PC-9 (cell line): ENCODE measurements around the gene GBA2. TPM values are rescaled to one million over a fixed set of nuclear protein-coding genes. Genes with fewer than 3 reads are reported as not detected.

ENCODE experiments used
- BruUV-seq: library from RNA; stranded (reverse); fragments of 400-500 nt; replicated peaks from 2 replicates; lab custom pipeline; 2021; lab: Mats Ljungman, UMichigan
- CTCF ChIA-PET: fragments of 300-600 bp; sonication (Branson Sonifier 250); formaldehyde crosslinking; loops from one replicate; lab custom pipeline; 2022; ENCODE audit warnings: antibody characterized with exemption; lab: Charles Lee
- POLR2A ChIA-PET: fragments of 300-600 bp; sonication (Branson Sonifier 250); formaldehyde crosslinking; loops from one replicate; lab custom pipeline; 2022; ENCODE audit warnings: antibody characterized with exemption; ENCODE audit not compliant: unreplicated experiment; lab: Charles Lee
- DNase-seq, 2 experiments: peaks; one replicate each; pipeline versions ENCODE4 v3.0.0 to v3.0.0-alpha.2; 2015 to 2022; ENCODE audit warnings: mixed read lengths in 1 of 2
- H2AFZ ChIP-seq: fragments of 200-600 bp; sonication (generic); 2 replicates; pipeline ENCODE4 v1.8.1; 2017; ENCODE audit warnings: antibody characterized with exemption
- H3F3A ChIP-seq: fragments of 200-600 bp; sonication (generic); 2 replicates; pipeline ENCODE4 v1.8.1; 2017; ENCODE audit warnings: antibody characterized with exemption, mild to moderate bottlenecking, low read depth; ENCODE audit not compliant: insufficient read depth
- H3K27ac ChIP-seq: fragments of 200-600 bp; sonication (generic); 2 replicates; pipeline ENCODE4 v1.6.1; 2016; ENCODE audit warnings: mixed run types
- H3K27me3 ChIP-seq: fragments of 200-600 bp; sonication (generic); 2 replicates; pipeline ENCODE4 v1.6.1; 2016; ENCODE audit warnings: low read depth, mixed run types; ENCODE audit not compliant: insufficient read depth
- H3K36me3 ChIP-seq: fragments of 200-600 bp; sonication (generic); 2 replicates; pipeline ENCODE4 v1.6.1; 2016; ENCODE audit warnings: low read depth, mixed run types
- H3K4me1 ChIP-seq: fragments of 200-600 bp; sonication (generic); replicated peaks from 2 replicates; pipeline ENCODE4 v1.6.1; 2016; ENCODE audit warnings: mixed run types; ENCODE audit not compliant: insufficient read depth
- H3K4me2 ChIP-seq: fragments of 200-600 bp; sonication (generic); 2 replicates; pipeline ENCODE4 v1.6.1; 2017; ENCODE audit warnings: mixed run types
- H3K4me3 ChIP-seq: fragments of 200-600 bp; sonication (generic); 2 replicates; pipeline ENCODE4 v1.6.1; 2016; ENCODE audit warnings: mixed run types
- H3K79me2 ChIP-seq: fragments of 200-600 bp; sonication (generic); 2 replicates; pipeline ENCODE4 v1.6.1; 2017; ENCODE audit warnings: low read depth, mixed run types
- H3K9me2 ChIP-seq: fragments of 200-600 bp; sonication (generic); 2 replicates; pipeline ENCODE4 v1.8.1; 2017; ENCODE audit warnings: mild to moderate bottlenecking; ENCODE audit not compliant: insufficient read depth
- H3K9me3 ChIP-seq: fragments of 200-600 bp; sonication (generic); 2 replicates; pipeline ENCODE4 v1.8.1; 2016; ENCODE audit warnings: low read depth; ENCODE audit not compliant: insufficient read depth
- H4K20me1 ChIP-seq: fragments of 200-600 bp; sonication (generic); 2 replicates; pipeline ENCODE4 v1.8.1; 2017; ENCODE audit not compliant: insufficient read depth
- EZH2 ChIP-seq: fragments of 200-600 bp; sonication (generic); IDR thresholded peaks from 2 replicates; pipeline ENCODE4 v1.8.0; 2017; ENCODE audit warnings: antibody characterized with exemption, low read depth
- intact Hi-C: fragments of 100-400 bp; cut with micrococcal nuclease; formaldehyde crosslinking; loops from one replicate; pipeline ENCODE4 v1.10.0; 2022; ENCODE audit not compliant: unreplicated experiment
- total RNA-seq: library from RNA; stranded (reverse); gene quantifications from 2 replicates; pipeline ENCODE4 v1.2.3, GENCODE V29; 2021
- TF ChIP-seq, protein P1 (sequence below): fragments of 200-600 bp; sonication (generic); conservative IDR thresholded peaks from 2 replicates; pipeline ENCODE4 v1.6.1; 2017; ENCODE audit warnings: mixed run types, antibody characterized with exemption, mild to moderate bottlenecking, moderate library complexity

Gene GBA2
- total RNA-seq, 1 experiment from 2014 or later: 29.6 TPM

DNA sequence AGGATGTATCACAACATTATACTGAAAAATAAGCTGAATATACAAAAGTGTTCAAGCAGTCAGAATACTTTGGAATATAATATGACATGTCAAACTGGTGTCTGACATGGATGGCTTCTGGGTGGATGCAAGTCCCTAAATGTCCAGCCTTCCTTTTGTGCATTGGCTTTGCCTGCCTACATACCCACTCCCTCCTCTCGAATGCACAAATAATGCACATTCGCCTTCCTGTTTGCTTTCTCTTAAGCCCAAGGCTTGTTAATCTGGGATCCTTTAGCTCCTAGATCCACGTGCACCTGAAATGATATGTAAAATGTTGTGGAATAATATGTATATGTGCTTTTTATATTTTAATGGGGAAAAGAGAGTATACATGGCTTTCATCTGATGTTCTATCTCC, 29.5 kb upstream of the GBA2 start:
- H3K4me1 ChIP-seq: no peaks in the 10 kb centered on the region
- H3K79me2 ChIP-seq: no peaks in the 10 kb centered on the region
- H3K27me3 ChIP-seq: no peaks in the 10 kb centered on the region
- H3K4me2 ChIP-seq: no peak overlapping the region
- no peak overlapping the region for H3K27ac ChIP-seq
- POLR2A ChIA-PET: no interaction called here
- H3K4me3 ChIP-seq: no peak overlapping the region
- 0 out of 2 replicates have a peak, but pooled peaks cover 2% of the 10 kb centered on the region for H3K36me3 ChIP-seq
- no peak for DNase-seq
- TF ChIP-seq, protein P1, sequence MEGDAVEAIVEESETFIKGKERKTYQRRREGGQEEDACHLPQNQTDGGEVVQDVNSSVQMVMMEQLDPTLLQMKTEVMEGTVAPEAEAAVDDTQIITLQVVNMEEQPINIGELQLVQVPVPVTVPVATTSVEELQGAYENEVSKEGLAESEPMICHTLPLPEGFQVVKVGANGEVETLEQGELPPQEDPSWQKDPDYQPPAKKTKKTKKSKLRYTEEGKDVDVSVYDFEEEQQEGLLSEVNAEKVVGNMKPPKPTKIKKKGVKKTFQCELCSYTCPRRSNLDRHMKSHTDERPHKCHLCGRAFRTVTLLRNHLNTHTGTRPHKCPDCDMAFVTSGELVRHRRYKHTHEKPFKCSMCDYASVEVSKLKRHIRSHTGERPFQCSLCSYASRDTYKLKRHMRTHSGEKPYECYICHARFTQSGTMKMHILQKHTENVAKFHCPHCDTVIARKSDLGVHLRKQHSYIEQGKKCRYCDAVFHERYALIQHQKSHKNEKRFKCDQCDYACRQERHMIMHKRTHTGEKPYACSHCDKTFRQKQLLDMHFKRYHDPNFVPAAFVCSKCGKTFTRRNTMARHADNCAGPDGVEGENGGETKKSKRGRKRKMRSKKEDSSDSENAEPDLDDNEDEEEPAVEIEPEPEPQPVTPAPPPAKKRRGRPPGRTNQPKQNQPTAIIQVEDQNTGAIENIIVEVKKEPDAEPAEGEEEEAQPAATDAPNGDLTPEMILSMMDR: no peak
- no peak for TF ChIP-seq EZH2
- CTCF ChIA-PET: no interaction called here
- H4K20me1 ChIP-seq: no peaks in the 10 kb centered on the region
- H2AFZ ChIP-seq: no peak overlapping the region
- intact Hi-C loops: no loop called here
- BruUV-seq: no TSS peak
- H3K9me3 ChIP-seq: no peaks in the 10 kb centered on the region
- H3F3A ChIP-seq: no peaks in the 10 kb centered on the region
- no peaks in the 10 kb centered on the region for H3K9me2 ChIP-seq

DNA sequence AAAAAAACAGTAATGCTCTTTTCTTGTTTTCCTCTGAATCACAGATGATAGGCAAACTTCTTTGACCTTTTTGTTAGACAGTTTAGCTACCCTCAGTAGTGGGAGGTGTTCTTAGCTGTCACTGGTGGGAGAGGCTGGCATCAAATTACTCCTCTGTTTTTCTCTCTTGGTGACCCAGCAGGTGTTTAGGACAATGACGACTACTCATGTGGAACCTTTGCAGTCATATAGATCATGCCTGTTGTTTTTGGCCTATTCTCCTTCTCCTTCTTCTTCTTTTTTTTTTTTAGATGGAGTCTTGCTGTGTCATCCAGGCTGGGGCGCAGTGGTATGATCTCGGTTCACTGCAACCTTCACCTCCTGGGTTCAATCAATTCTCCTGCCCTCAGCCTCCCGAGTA, 27.0 kb upstream of the GBA2 start:
- Histone ChIP-seq H3K27me3 (no peaks in the 10 kb centered on the region), H3K9me3 (no peaks in the 10 kb centered on the region), H3K4me2 (no peak overlapping the region), H3K4me3 (no peak overlapping the region), H3K27ac (no peak overlapping the region), H3K4me1 (peaks cover 15% of the 10 kb centered on the region), H3K36me3 (no peaks in the 10 kb centered on the region), H3K79me2 (no peaks in the 10 kb centered on the region), H3F3A (peaks cover 14% of the 10 kb centered on the region), H2AFZ (no peak overlapping the region), H3K9me2 (no peaks in the 10 kb centered on the region), H4K20me1 (no peaks in the 10 kb centered on the region)
- TF ChIP-seq EZH2: no peak
- intact Hi-C loops: no loop called here
- BruUV-seq: no TSS peak
- ChIA-PET POLR2A (no interaction called here), CTCF (no interaction called here)
- DNase-seq: no peak

DNA sequence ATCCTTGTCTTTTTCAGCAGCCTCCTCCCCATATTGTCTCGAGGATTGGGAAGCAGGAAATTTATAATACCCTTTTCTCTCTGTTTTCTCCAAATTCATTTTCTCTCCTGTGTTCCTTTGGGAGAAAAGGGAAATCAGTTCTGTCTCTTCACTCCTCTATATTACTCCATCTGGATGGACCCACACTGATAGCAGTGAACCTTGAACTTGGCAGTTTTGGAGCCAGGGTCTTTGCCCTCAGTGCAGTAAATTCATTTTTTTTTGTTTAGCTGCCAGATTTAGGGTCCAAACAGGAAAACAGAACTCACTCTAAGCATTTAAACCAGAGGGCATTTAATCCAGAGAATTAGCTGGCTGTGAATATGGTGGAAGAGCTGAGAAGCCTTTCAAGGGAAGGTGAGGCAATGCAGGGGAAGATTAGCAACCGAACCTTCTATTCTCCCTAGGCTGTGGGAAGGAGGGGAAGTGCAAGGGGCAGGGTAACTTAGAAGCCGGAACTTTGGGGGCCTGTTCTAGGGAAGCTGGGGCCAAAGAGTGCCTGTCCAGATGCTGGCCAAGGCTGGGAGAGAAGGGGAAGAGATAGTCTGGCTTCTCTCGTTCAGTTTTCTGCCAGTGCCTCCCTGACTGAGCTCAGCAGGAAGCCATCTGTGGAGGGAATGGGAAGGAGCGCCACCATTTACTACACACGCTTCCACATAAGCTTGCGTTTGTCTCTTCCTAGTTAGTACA, 26.0 kb upstream of the GBA2 start:
- Histone ChIP-seq H3K9me3 (no peaks in the 10 kb centered on the region), H4K20me1 (no peaks in the 10 kb centered on the region), H3K4me3 (no peak overlapping the region), H3K4me2 (no peak overlapping the region), H2AFZ (no peak overlapping the region), H3K4me1 (peaks cover 21% of the 10 kb centered on the region), H3K9me2 (no peaks in the 10 kb centered on the region), H3K27me3 (no peaks in the 10 kb centered on the region), H3F3A (peaks cover 17% of the 10 kb centered on the region), H3K36me3 (no peaks in the 10 kb centered on the region), H3K79me2 (no peaks in the 10 kb centered on the region), H3K27ac (no peak overlapping the region)
- no peak for TF ChIP-seq EZH2
- TF ChIP-seq, protein P1: no peak
- intact Hi-C loops: no loop called here
- no peak for DNase-seq
- BruUV-seq: no TSS peak
- CTCF ChIA-PET: no interaction called here
- POLR2A ChIA-PET: no interaction called here
